ENCODE results near the gene SPEN. TPM values are rescaled to one million over a fixed set of nuclear protein-coding genes. Genes with fewer than 3 reads are reported as not detected.
A peak's percentile ranks its signal among the peaks of the same experiment; 100 is the strongest.
"Not testable (repeated sequence)": the region's sequence is repeated elsewhere in the genome, so short reads cannot be mapped to it uniquely, and the experiment has no call there.

Gene SPEN
- total RNA-seq, 6 experiments from 2014 or later: 13.5 to 33.7 (median 23.2) TPM

GRCh38 chr1:15884477-15884876, 37.0 kb downstream of the SPEN start:
- intact Hi-C loops (cut with DNase I): no loop called here

GRCh38 chr1:15885269-15885668, 37.8 kb downstream of the SPEN start:
- DNase-seq (no peak), ATAC-seq (no peak)
- Histone ChIP-seq H3K36me3 (no peaks in the 10 kb centered on the region), H3K9me3 (no peaks in the 10 kb centered on the region), H3K27ac (peak overlapping the region; percentile 95 to 98 (median 96)), H3K27me3 (no peaks in the 10 kb centered on the region), H3K4me1 (peaks cover 0 to 46% (median 11%) of the 10 kb centered on the region in 4 donors), H3K4me3 (peak overlapping the region in 1 of 3 donors; percentile 2)
- intact Hi-C loops (cut with DNase I): no loop called here
- WGBS (ENCODE audit: insufficient coverage, low coverage, low lambda C conversion rate, missing lambda C conversion rate): 14% methylated on average over 5 of the region's 5 CpGs
- no peak for TF ChIP-seq POLR2A (IDR thresholded peaks at IDR 0.05)
- TF ChIP-seq CTCF (IDR thresholded peaks at IDR 0.05): no peak

More at GRCh38 chr1:15884477-15884876, 37.0 kb downstream of the SPEN start:
- TF ChIP-seq POLR2A (IDR thresholded peaks at IDR 0.05) (no peak), CTCF (IDR thresholded peaks at IDR 0.05) (no peak)
- DNase-seq (no peak), ATAC-seq (no peak)
- H3K4me1 ChIP-seq: peaks cover 0 to 46% (median 11%) of the 10 kb centered on the region in 4 donors
- H3K27me3 ChIP-seq: no peaks in the 10 kb centered on the region
- no peaks in the 10 kb centered on the region for H3K36me3 ChIP-seq
- WGBS (ENCODE audit: insufficient coverage, low coverage, low lambda C conversion rate, missing lambda C conversion rate): 25% methylated on average over 4 of the region's 4 CpGs
- H3K4me3 ChIP-seq: no peak overlapping the region
- no peaks in the 10 kb centered on the region for H3K9me3 ChIP-seq
- H3K27ac ChIP-seq: peak overlapping the region in 2 of 3 donors; percentile 96 to 98

- peak; percentile 13 to 27 (median 24) for TF ChIP-seq CTCF (IDR thresholded peaks at IDR 0.05)
- TF ChIP-seq POLR2A (IDR thresholded peaks at IDR 0.05): peak; percentile 85
- intact Hi-C loops (cut with DNase I): no loop called here
- DNase-seq: peak; percentile 96 to 100 (median 99)
- Histone ChIP-seq H3K27me3 (no peaks in the 10 kb centered on the region), H3K4me3 (peak overlapping the region; percentile 28 to 45 (median 43)), H3K9me3 (no peaks in the 10 kb centered on the region), H3K27ac (peak overlapping the region; percentile 95 to 98 (median 96)), H3K4me1 (peaks cover 0 to 51% (median 11%) of the 10 kb centered on the region in 4 donors), H3K36me3 (no peaks in the 10 kb centered on the region)
- 1% methylated on average over 12 of the region's 14 CpGs for WGBS (ENCODE audit: insufficient coverage, low coverage, low lambda C conversion rate, missing lambda C conversion rate)
- peak; percentile 95 to 99 (median 96) for ATAC-seq
Observed at GRCh38 chr1:15885701-15886610, 38.4 kb downstream of the SPEN start.

- H3K36me3 ChIP-seq: no peaks in the 10 kb centered on the region
- H3K9me3 ChIP-seq: no peaks in the 10 kb centered on the region
- no peak for DNase-seq
- 14% methylated on average over 4 of the region's 4 CpGs for WGBS (ENCODE audit: insufficient coverage, low coverage, low lambda C conversion rate, missing lambda C conversion rate)
- peak overlapping the region in 2 of 3 donors; percentile 43 to 45 for H3K4me3 ChIP-seq
- H3K27ac ChIP-seq: peak overlapping the region; percentile 95 to 98 (median 96)
- no peaks in the 10 kb centered on the region for H3K27me3 ChIP-seq
- H3K4me1 ChIP-seq: peaks cover 0 to 51% (median 11%) of the 10 kb centered on the region in 4 donors
- no peak for TF ChIP-seq POLR2A (IDR thresholded peaks at IDR 0.05)
- TF ChIP-seq CTCF (IDR thresholded peaks at IDR 0.05): no peak
- intact Hi-C loops (cut with DNase I): no loop called here
- ATAC-seq: peak in 2 of 4 donors; percentile 1 to 4
Observed at GRCh38 chr1:15886611-15887167, 39.2 kb downstream of the SPEN start.

- H3K27ac ChIP-seq; H3K9me3 ChIP-seq; DNase-seq; H3K27me3 ChIP-seq; H3K36me3 ChIP-seq; intact Hi-C loops (cut with DNase I); H3K4me3 ChIP-seq: not testable (repeated sequence)
- ATAC-seq: peak in 2 of 4 donors; percentile 25 to 43
- peaks cover 0 to 41% (median 7%) of the 10 kb centered on the region in 4 donors for H3K4me1 ChIP-seq
- 78% methylated on average over 4 of the region's 6 CpGs for WGBS (ENCODE audit: insufficient coverage, low coverage, low lambda C conversion rate, missing lambda C conversion rate)
Observed at GRCh38 chr1:15892857-15893599, 45.5 kb downstream of the SPEN start.
